ENCODE data around the gene ARV1.

- TF ChIP-seq POLR2A (IDR thresholded peaks at IDR 0.05) (no peak), CTCF (IDR thresholded peaks at IDR 0.05) (no peak)
These were observed 21.3 kb downstream of the ARV1 start for GRCh38 chr1:231000201-231000600.
